ENCODE data around the gene BBS9.

Gene BBS9

GRCh38 chr7:33221390-33221789 lies 92.0 kb downstream of the BBS9 start:
- Histone ChIP-seq H3K27me3 (replicated peaks; ENCODE audit: insufficient read depth, low read length) (no peaks in the 10 kb centered on the region), H2AFZ (ENCODE audit: low read length) (no peak overlapping the region), H4K20me1 (ENCODE audit: insufficient read depth, low read length) (no peaks in the 10 kb centered on the region), H3K9ac (ENCODE audit: low read length) (no peak overlapping the region), H3K4me3 (ENCODE audit: low read length) (no peak overlapping the region), H3K9me3 (replicated peaks; ENCODE audit: insufficient read depth, low read length) (no peaks in the 10 kb centered on the region), H3K27ac (ENCODE audit: low read length) (no peak overlapping the region), H3K9me2 (replicated peaks; ENCODE audit: insufficient read depth, low read length) (no peaks in the 10 kb centered on the region), H3K4me1 (ENCODE audit: low read length) (no peaks in the 10 kb centered on the region), H3K4me2 (ENCODE audit: low read depth, low read length) (no peak overlapping the region), H3F3A (ENCODE audit: insufficient read depth, low read length) (no peaks in the 10 kb centered on the region), H3K79me2 (ENCODE audit: low read length) (no peaks in the 10 kb centered on the region), H3K36me3 (replicated peaks; ENCODE audit: insufficient read depth, low read length) (no peaks in the 10 kb centered on the region)
- no peak for TF ChIP-seq EZH2phosphoT487 (IDR thresholded peaks at IDR 0.05; ENCODE audit: low read length)
- no peak for TF ChIP-seq EZH2 (optimal IDR thresholded peaks at IDR 0.05; ENCODE audit: low read depth, low read length)
- TF ChIP-seq, protein P1, sequence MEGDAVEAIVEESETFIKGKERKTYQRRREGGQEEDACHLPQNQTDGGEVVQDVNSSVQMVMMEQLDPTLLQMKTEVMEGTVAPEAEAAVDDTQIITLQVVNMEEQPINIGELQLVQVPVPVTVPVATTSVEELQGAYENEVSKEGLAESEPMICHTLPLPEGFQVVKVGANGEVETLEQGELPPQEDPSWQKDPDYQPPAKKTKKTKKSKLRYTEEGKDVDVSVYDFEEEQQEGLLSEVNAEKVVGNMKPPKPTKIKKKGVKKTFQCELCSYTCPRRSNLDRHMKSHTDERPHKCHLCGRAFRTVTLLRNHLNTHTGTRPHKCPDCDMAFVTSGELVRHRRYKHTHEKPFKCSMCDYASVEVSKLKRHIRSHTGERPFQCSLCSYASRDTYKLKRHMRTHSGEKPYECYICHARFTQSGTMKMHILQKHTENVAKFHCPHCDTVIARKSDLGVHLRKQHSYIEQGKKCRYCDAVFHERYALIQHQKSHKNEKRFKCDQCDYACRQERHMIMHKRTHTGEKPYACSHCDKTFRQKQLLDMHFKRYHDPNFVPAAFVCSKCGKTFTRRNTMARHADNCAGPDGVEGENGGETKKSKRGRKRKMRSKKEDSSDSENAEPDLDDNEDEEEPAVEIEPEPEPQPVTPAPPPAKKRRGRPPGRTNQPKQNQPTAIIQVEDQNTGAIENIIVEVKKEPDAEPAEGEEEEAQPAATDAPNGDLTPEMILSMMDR (IDR thresholded peaks at IDR 0.05; ENCODE audit: low read length), result no peak
- DNase-seq, result no peak

DNA sequence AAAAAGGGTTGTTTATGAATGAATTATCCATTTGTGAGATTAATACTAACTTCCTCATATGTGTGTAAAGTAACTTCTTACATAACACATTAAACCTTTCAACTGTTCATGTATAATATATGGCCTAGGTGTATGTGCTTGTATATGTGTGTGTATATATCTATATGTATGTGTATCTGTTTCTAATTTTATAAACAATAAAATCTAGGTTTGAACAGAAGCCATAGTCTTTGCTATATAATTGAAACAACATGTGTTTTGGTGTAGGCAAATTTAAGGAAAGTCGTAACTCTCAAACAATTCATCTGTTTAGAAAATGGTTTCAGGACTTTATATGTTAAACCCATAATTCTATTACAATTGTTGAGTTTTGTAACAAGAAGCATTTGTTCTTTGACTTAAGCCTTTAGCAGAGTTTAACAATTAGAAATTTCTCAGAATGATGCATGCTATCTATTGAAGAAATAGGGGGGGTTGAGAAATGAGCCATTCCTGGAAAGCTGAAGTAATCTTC lies 103.3 kb downstream of the BBS9 start:
- Histone ChIP-seq H3K9me2 (replicated peaks; ENCODE audit: insufficient read depth, low read length) (no peaks in the 10 kb centered on the region), H3K27ac (ENCODE audit: low read length) (no peak overlapping the region), H3K9me3 (replicated peaks; ENCODE audit: insufficient read depth, low read length) (no peaks in the 10 kb centered on the region), H3K36me3 (replicated peaks; ENCODE audit: insufficient read depth, low read length) (no peaks in the 10 kb centered on the region), H2AFZ (ENCODE audit: low read length) (no peak overlapping the region), H3F3A (ENCODE audit: insufficient read depth, low read length) (no peaks in the 10 kb centered on the region), H3K4me1 (ENCODE audit: low read length) (peaks cover 17% of the 10 kb centered on the region), H4K20me1 (ENCODE audit: insufficient read depth, low read length) (no peaks in the 10 kb centered on the region), H3K4me2 (ENCODE audit: low read depth, low read length) (no peak overlapping the region), H3K79me2 (ENCODE audit: low read length) (no peaks in the 10 kb centered on the region), H3K4me3 (ENCODE audit: low read length) (no peak overlapping the region), H3K9ac (ENCODE audit: low read length) (no peak overlapping the region), H3K27me3 (replicated peaks; ENCODE audit: insufficient read depth, low read length) (no peaks in the 10 kb centered on the region)
- TF ChIP-seq EZH2 (optimal IDR thresholded peaks at IDR 0.05; ENCODE audit: low read depth, low read length) (no peak), EZH2phosphoT487 (IDR thresholded peaks at IDR 0.05; ENCODE audit: low read length) (no peak)
- TF ChIP-seq, protein P1 (IDR thresholded peaks at IDR 0.05; ENCODE audit: low read length), result no peak
- DNase-seq, result no peak

DNA sequence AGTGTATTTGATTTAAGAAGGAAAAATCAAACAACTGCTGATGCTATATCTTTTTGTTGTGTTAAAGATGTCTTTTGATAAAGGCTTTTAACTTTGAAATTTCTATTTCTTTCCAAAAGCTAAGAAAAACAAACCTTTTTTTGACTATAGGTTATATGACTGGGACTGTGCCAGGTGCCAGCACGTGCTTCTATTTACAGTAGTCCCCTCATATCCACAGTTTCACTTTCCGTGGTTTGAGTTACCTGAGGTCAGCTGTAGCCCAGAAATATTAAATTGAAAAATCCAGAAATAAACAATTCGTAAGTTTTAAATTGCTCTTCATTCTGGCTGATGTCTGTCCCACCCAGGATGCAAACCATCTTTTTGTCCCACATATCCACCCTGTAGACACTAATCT lies 104.3 kb downstream of the BBS9 start:
- Histone ChIP-seq H3K79me2 (ENCODE audit: low read length) (no peaks in the 10 kb centered on the region), H3K4me2 (ENCODE audit: low read depth, low read length) (peak overlapping the region; percentile 28), H3K4me1 (ENCODE audit: low read length) (peaks cover 17% of the 10 kb centered on the region), H3K27me3 (replicated peaks; ENCODE audit: insufficient read depth, low read length) (no peaks in the 10 kb centered on the region), H2AFZ (ENCODE audit: low read length) (no peak overlapping the region), H3F3A (ENCODE audit: insufficient read depth, low read length) (no peaks in the 10 kb centered on the region), H3K36me3 (replicated peaks; ENCODE audit: insufficient read depth, low read length) (no peaks in the 10 kb centered on the region), H3K9me3 (replicated peaks; ENCODE audit: insufficient read depth, low read length) (no peaks in the 10 kb centered on the region), H3K9me2 (replicated peaks; ENCODE audit: insufficient read depth, low read length) (no peaks in the 10 kb centered on the region), H3K27ac (ENCODE audit: low read length) (no peak overlapping the region), H4K20me1 (ENCODE audit: insufficient read depth, low read length) (no peaks in the 10 kb centered on the region), H3K9ac (ENCODE audit: low read length) (no peak overlapping the region), H3K4me3 (ENCODE audit: low read length) (no peak overlapping the region)
- DNase-seq, result peak; percentile 43
- TF ChIP-seq EZH2phosphoT487 (IDR thresholded peaks at IDR 0.05; ENCODE audit: low read length) (no peak), EZH2 (optimal IDR thresholded peaks at IDR 0.05; ENCODE audit: low read depth, low read length) (no peak)
- TF ChIP-seq, protein P1 (IDR thresholded peaks at IDR 0.05; ENCODE audit: low read length), result no peak
